Measurements from ENCODE around the gene DOC2A. TPM values are rescaled to one million over a fixed set of nuclear protein-coding genes. Genes with fewer than 3 reads are reported as not detected.

DOC2A gene
- total RNA-seq, 4 donors from 2014 or later: 7.2 to 28.8 (median 9.7) TPM

GRCh38 chr16:29990034-29990433 is 20.8 kb downstream of the DOC2A start:
- intact Hi-C loops (cut with DNase I; ENCODE audit: low total_unique reads): no loop called here

GRCh38 chr16:29989111-29989858 is 21.5 kb downstream of the DOC2A start:
- in situ Hi-C loops (cut with MboI; ENCODE audit: low pct_ligation_motif_present in 1 of 4, low pct_unique_long_range_greater_than_20kb in 1 of 4, low sequenced_read_pairs in 3 of 4) (no loop called here), intact Hi-C loops (cut with DNase I; ENCODE audit: low total_unique reads) (no loop called here)
- H3K36me3 ChIP-seq: peaks cover 0 to 40% (median 18%) of the 10 kb centered on the region in 4 donors
- TF ChIP-seq POLR2AphosphoS5 (IDR thresholded peaks at IDR 0.05): no peak
- no peak for TF ChIP-seq CTCF (IDR thresholded peaks at IDR 0.05)
- TF ChIP-seq POLR2A (IDR thresholded peaks at IDR 0.05): no peak
- TF ChIP-seq EP300 (IDR thresholded peaks at IDR 0.05; ENCODE audit: low read depth): no peak
- DNase-seq: peak; percentile 39
- no peaks in the 10 kb centered on the region for H3K27me3 ChIP-seq
- H3K4me1 ChIP-seq: peaks cover 0 to 26% (median 10%) of the 10 kb centered on the region in 4 donors
- H3K27ac ChIP-seq: peak overlapping the region; percentile 59 to 74 (median 60)
- no peak overlapping the region for H3K4me3 ChIP-seq
- no peaks in the 10 kb centered on the region for H3K9me3 ChIP-seq
- WGBS, 2 donors (ENCODE audit: low coverage in 1 of 2): 68 to 88% methylated on average over 13 to 23 of the region's 23 CpGs

More at GRCh38 chr16:29990034-29990433, 20.8 kb downstream of the DOC2A start:
- TF ChIP-seq POLR2A (IDR thresholded peaks at IDR 0.05) (no peak), POLR2AphosphoS5 (IDR thresholded peaks at IDR 0.05) (no peak), CTCF (IDR thresholded peaks at IDR 0.05) (no peak), EP300 (IDR thresholded peaks at IDR 0.05; ENCODE audit: low read depth) (no peak)
- WGBS, 2 donors (ENCODE audit: low coverage in 1 of 2): 60 to 63% methylated on average over 1 to 2 of the region's 2 CpGs
- peak; percentile 44 for DNase-seq
- no peaks in the 10 kb centered on the region for H3K9me3 ChIP-seq
- no peaks in the 10 kb centered on the region for H3K27me3 ChIP-seq
- H3K4me1 ChIP-seq: peaks cover 7 to 34% (median 17%) of the 10 kb centered on the region in 4 donors
- H3K27ac ChIP-seq: peak overlapping the region; percentile 59 to 74 (median 60)
- in situ Hi-C loops (cut with MboI; ENCODE audit: low pct_ligation_motif_present in 1 of 4, low pct_unique_long_range_greater_than_20kb in 1 of 4, low sequenced_read_pairs in 3 of 4): no loop called here
- H3K4me3 ChIP-seq: no peak overlapping the region
- peaks cover 0 to 32% (median 15%) of the 10 kb centered on the region in 4 donors for H3K36me3 ChIP-seq

GRCh38 chr16:29988346-29989075 is 22.3 kb downstream of the DOC2A start:
- in situ Hi-C loops (cut with MboI; ENCODE audit: low pct_ligation_motif_present in 1 of 4, low pct_unique_long_range_greater_than_20kb in 1 of 4, low sequenced_read_pairs in 3 of 4) (no loop called here), intact Hi-C loops (cut with DNase I; ENCODE audit: low total_unique reads) (no loop called here)
- Histone ChIP-seq H3K9me3 (no peaks in the 10 kb centered on the region), H3K36me3 (peaks cover 0 to 47% (median 22%) of the 10 kb centered on the region in 4 donors), H3K4me3 (no peak overlapping the region), H3K27ac (no peak overlapping the region), H3K27me3 (no peaks in the 10 kb centered on the region), H3K4me1 (peaks cover 0 to 20% (median 6%) of the 10 kb centered on the region in 4 donors)
- TF ChIP-seq CTCF (IDR thresholded peaks at IDR 0.05) (no peak), POLR2AphosphoS5 (IDR thresholded peaks at IDR 0.05) (no peak), EP300 (IDR thresholded peaks at IDR 0.05; ENCODE audit: low read depth) (no peak), POLR2A (IDR thresholded peaks at IDR 0.05) (no peak)
- no peak for DNase-seq
- WGBS, 2 donors (ENCODE audit: low coverage in 1 of 2): 90% methylated on average over 17 of the region's 17 CpGs; no CpG with 5 or more reads in 1 of the 2 donors

- intact Hi-C loops (cut with DNase I; ENCODE audit: low total_unique reads) (no loop called here), in situ Hi-C loops (cut with MboI; ENCODE audit: low pct_ligation_motif_present in 1 of 4, low pct_unique_long_range_greater_than_20kb in 1 of 4, low sequenced_read_pairs in 3 of 4) (no loop called here)
- TF ChIP-seq CTCF (IDR thresholded peaks at IDR 0.05): no peak
- TF ChIP-seq POLR2AphosphoS5 (IDR thresholded peaks at IDR 0.05): no peak
- no peak for TF ChIP-seq EP300 (IDR thresholded peaks at IDR 0.05; ENCODE audit: low read depth)
- no peak for TF ChIP-seq POLR2A (IDR thresholded peaks at IDR 0.05)
- Histone ChIP-seq H3K27ac (no peak overlapping the region), H3K4me1 (peaks cover 0 to 20% (median 6%) of the 10 kb centered on the region in 4 donors), H3K27me3 (no peaks in the 10 kb centered on the region), H3K36me3 (peaks cover 0 to 54% (median 26%) of the 10 kb centered on the region in 4 donors), H3K4me3 (no peak overlapping the region), H3K9me3 (no peaks in the 10 kb centered on the region)
- no peak for DNase-seq
- WGBS, 2 donors (ENCODE audit: low coverage in 1 of 2): 95% methylated on average over 30 of the region's 35 CpGs; no CpG with 5 or more reads in 1 of the 2 donors
Observed at GRCh38 chr16:29987371-29988085, 23.3 kb downstream of the DOC2A start.
